Inflammatory macrophage (primary cell): ENCODE results near the gene FOXD4.
"Not testable (repeated sequence)": the region's sequence is repeated elsewhere in the genome, so short reads cannot be mapped to it uniquely, and the experiment has no call there.

Experiments
- DNase-seq, 2 donors: peaks; one replicate each; pipeline ENCODE4 v3.0.0-alpha.2; 2020 to 2022
- total RNA-seq, 18 experiments: gene quantifications; one replicate each; lab custom pipeline; 2026; ENCODE audit warnings: mixed read lengths in 6 of 18, inconsistent platforms in 2 of 18; lab: John Stamatoyannopoulos, UW

The FOXD4 gene
- 0 to 0.57 (median 0.09) reads per million in 18 experiments for total RNA-seq

DNA sequence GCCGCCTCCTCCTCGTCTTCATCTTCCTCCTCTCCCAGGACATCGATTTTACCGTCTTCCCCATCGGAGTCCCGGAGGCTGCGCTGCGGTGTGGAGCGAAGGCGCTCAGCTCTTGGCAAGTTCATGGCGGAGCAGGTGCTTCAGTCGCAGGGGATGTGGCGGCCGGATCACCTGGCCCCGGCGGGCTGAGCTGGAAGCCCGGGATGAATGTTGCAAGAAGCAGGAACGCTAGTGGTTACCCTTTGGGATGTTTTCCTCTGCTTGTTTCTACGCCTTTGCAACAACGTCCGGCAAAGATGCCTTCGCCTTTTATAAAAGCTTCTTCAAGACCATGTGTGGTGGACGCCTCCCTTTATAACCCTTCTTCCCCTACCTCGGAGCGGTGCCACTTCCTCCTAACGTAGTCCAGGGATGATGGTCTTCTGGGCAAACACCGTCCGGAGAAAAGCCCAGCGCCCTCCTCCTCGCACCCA is at the start of gene FOXD4:
Gene FOXD4 (minus strand): TSS at position 423 of the 473 bp plus-strand sequence. CDS start 298 bp downstream, at position 125.
- not testable (repeated sequence) for DNase-seq

DNA sequence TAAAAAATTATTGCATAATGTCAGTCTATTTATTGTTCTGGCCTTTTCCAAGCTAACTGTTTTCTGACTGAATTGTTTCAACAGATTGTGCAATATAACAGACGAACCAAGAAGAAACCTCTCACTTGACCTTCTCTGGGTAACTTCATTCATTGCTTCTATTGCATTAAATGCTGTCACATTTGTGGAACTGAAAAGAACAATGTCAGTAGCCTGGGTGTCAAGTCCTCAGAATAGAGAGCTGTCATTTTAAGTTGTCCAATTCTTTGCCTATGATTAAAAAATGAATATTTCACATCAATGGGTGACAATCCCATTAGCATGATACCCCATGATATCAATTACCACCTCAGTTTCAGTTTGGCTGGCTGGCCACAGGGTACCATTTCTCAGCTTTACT is 41.7 kb upstream of the FOXD4 start:
- peak; percentile 34 to 35 for DNase-seq

- not testable (repeated sequence) for DNase-seq
These were observed 33.0 kb upstream of the FOXD4 start for GRCh38 chr9:151173-151572.

DNA sequence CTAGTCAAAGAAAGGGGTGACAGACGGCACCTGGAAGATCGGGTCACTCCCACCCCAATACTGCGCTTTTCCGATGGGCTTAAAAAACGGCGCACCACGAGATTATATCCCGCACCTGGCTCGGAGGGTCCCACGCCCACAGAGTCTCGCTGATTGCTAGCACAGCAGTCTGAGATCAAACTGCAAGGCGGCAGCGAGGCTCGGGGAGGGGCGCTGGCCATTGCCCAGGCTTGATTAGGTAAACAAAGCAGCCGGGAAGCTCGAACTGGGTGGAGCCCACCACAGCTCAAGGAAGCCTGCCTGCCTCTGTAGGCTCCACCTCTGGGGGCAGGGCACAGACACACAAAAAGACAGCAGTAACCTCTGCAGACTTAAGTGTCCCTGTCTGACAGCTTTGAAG is 21.7 kb upstream of the FOXD4 start:
- not testable (repeated sequence) for DNase-seq

DNA sequence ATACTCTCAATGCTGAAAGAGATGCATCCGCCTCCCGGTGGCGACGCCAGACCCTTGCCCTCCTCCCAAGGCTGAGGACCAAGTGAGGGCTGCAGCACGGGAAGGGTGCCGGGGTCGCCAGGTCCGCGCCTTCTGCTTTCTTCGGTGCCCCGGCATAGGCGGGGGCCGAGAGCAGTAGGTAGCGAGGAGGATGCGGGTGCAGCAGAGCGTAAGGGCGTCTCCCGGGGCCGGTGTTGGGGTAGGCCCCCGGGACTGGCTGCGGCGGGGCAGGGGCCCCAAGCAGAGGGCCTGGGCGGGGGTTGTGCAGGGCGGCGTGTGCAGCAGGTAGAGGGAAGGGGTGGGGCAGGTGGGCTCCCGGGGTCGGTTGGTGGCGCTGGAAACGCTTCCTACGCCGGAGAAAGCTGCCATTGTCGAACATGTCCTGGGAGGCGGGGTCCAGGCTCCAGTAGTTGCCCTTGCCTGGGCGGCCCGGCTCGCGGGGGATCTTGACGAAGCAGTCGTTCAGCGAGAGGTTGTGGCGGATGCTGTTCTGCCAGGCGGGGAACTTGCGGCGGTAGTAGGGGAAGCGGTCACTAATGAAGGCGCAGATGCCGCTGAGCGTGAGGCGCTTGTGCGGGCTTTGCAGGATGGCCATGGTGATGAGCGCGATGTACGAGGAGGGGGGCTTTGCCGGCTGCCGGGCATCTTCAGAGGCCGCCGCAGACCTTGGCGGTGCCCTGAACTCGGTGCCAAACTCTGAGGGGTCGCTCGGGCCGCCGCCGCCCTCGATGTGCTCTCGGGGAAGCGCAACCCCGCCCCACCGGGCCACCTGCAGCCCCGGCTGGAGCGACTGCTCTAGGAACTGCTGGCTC is 848 bp downstream of the FOXD4 start:
- DNase-seq = peak in 1 of 2 donors; percentile 8

DNA sequence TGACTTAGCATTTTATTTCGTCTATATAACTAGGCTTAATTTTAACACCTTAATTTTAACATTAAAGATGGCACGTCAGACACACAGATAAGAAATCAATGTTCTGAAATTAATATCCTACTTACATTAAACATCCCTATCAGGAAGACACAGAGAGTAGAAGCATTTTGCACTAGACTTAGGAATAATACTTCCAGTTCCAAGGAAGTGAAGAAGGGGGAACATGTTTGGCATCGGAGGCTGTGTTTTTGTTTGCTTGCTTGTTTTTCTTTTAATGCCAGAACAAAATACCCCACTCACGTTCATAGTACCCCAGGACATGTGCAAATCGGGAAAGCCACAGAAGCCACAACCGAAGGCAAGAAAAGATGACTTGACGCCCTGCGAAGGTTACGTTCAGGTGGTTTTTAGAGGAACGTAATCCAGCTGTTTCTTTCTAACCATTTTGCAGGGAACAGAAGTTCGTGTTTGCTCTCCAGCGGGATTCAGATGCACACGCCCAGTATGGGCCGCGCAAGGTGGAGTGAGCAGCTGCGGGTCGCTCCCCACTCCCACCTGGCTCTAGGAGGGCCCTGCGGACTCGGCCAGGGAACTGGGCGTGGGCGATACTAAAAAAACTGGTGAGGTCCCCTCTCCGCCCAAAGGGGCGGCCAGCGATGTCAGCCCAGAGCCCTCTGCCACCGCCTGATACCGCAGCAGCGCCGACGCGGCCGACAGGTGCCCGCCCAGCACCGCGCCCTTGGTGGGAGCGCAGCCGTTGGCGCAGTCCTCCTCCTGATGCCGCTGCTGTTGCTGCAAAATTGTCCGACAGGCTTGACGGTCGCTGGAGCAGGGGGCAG is 1.8 kb downstream of the FOXD4 start:
- DNase-seq = not testable (repeated sequence)

GRCh38 chr9:115118-115451 is 3.1 kb downstream of the FOXD4 start:
- DNase-seq = peak in 1 of 2 donors; percentile 1

GRCh38 chr9:114267-115117 is 3.7 kb downstream of the FOXD4 start:
- peak; percentile 9 to 63 for DNase-seq

DNA sequence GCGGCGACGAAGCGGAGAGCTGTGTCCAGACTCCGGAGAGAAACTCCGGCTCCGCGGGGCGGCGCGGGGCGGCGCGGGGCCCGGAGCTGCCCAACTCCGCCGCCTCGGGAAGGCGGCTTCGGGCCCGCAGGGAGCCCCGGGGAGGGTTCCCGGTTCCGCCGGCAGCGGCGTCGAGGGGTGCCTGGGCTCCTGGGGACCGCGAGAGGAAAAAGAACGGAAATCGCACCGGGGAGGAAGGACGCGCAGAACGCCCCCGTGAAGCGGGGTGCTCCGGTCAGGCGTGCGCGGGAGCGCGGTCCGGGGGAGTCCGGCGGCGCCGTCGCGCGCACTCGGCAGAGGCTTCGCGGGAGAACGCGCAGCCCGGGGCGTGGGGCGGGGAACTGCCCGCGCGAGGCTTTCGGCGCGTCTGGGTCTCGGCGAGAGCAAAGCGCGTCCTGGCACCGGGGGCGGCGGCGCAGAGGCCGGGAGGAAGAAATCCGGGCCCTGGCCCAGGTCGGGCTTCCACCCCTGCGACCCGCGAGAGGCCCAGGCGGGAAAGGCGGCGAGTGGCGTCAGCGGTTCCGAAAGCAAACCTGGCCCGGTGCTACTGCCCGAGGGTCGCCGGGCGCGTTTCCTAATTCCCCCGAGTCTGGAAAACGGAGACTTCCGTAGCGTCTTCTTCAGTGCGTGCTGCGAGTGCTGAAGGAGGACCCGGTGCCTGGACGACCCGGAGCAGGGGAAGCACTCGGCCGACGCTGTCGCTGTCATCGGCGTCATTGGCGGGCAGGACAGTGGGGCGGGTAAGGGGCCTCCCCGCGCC is 4.5 kb downstream of the FOXD4 start:
- DNase-seq = peak; percentile 56 to 63

DNA sequence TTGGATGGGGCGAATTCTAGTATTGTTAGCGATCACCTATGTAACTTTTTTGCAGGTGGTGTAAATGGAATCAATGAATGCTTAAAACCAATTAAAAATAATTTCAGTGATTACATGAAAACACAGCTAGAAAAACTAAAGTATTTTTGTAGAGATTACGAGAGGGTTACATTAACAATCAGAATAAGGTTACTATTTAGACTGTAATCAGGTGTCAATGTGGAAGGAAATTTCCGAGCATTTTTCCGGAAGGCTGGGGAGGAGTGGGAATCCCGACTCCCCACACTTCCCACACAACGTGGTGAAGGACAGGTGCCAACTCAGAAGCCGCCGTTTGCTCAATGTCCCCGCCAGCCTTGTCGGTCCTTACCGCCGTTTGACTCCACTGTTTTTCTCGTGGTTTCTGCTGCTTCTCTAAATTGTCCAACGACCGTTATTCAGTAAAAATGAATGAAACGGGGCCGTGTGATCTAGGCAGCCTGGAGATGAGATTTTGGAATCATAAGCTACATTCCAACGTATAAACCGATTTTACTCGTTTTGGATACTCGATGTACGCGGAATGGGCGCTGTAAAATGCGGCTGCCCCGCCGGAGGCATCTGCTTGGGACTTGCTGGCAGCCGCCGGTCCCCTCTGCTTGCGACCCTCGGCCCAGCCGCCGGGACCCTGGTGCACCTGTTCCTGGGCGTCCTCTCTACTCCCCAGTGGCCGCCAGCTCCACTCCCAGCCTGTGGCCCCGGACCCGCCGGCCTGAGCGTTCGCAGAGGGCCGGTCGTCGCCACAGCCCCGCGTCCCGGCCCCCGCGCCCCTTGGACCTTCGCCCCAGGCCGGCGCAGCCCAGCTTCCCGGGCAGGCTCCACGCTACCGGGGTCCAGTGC is 5.4 kb downstream of the FOXD4 start:
- peak; percentile 8 to 39 for DNase-seq

GRCh38 chr9:110672-111071 is 7.5 kb downstream of the FOXD4 start:
- DNase-seq = not testable (repeated sequence)

GRCh38 chr9:109540-109939 is 8.7 kb downstream of the FOXD4 start:
- not testable (repeated sequence) for DNase-seq

DNA sequence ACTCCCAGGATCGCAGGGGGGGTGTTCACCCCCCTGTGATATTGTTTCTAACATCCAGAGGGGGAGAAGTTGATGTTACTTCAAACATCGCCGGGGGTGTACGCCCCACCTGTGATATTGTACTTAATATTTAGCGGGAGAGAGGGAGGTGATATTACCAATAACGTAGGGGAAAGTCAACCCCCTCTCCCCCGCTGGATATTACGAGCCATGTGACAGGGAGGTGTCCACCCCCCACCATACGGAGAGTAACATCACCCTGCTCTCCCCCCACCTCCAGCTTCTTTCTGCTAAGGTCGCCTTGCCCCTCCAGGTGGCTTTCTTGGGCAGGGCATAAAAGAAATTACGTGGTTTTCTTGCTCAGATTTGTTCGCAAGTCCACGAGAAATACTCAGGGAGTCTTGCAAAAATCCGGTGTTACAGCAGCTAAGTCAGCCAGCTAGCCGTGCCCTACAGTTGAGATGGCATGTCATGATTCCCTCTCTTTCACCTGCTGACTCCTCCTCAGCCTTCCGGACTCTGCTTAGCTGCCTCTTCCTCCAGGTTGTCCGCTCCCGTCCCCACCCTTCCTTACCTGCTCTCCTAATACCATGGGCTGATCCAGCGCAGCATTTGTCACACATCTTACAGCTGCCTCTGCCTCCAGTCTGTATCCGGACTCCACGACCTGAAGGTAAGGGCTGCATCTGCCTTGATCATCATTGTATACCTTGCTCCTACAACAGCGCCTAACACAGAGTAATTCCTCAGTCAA is 9.3 kb downstream of the FOXD4 start:
- DNase-seq = not testable (repeated sequence)

DNA sequence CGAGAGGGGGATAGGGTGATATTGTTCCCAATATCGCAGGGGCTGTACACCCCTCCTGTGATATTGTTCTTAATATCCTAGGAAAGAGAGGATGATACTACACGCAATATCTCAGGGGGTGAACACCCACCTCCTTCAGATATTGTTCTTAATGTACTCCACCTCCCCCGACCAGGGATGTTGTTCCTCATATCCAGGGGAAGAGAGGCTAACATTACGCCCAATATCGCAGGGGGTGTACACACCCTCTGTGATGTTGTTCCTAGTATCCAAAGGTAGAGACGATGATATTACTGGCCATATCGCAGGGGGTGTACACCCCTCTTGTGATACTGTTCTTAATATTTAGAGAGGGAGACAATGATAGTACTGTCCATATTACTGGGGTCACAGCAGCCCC is 12.2 kb downstream of the FOXD4 start:
- DNase-seq = not testable (repeated sequence)

DNA sequence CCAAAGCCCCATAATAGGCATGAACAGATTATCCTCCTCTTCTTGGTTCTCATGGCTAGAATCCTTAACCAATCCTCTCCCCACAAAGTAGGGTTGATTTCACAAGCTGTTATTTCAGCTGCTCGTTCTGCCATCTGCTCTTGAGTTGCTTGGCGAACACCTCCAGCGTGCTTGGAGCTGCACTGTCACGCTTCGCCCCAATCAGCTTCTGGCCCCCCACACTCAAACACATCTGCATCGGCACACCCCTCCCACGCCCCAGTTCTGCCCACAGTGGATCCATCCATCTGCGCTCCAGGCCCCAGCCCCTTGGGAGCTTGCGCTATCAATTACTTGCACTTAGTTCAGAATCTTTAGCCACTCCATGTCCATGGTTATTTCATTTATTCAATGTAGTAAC is 17.8 kb downstream of the FOXD4 start:
- DNase-seq = not testable (repeated sequence)

- not testable (repeated sequence) for DNase-seq
These were observed 18.4 kb downstream of the FOXD4 start for GRCh38 chr9:99867-100266.

- not testable (repeated sequence) for DNase-seq
These were observed 19.4 kb downstream of the FOXD4 start for GRCh38 chr9:98775-99174.

- DNase-seq = not testable (repeated sequence)
These were observed 23.2 kb downstream of the FOXD4 start for GRCh38 chr9:94992-95391.

- not testable (repeated sequence) for DNase-seq
These were observed 23.9 kb downstream of the FOXD4 start for GRCh38 chr9:94323-94722.

DNA sequence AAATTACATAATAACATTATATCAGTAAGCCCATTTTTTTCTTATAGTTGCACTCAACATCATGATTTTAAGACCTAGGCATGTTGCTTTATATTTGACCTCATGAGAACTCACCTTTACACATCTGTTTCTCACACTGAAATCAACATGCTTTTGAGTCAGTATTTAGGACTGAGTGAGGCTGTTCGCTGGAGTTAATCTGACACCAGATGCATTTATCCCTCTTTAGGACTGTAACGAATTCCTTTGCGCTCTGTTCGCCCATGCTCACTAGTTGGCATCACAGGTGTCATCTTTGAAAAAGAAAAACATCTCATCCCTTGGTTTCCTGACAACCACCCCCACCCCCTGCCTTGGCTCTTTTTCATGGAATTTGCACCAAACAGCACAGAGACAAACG is 24.3 kb downstream of the FOXD4 start:
- DNase-seq = not testable (repeated sequence)
